ENCODE data around the gene CBX4. TPM values are rescaled to one million over a fixed set of nuclear protein-coding genes. Genes with fewer than 3 reads are reported as not detected.

CBX4 gene
- polyA plus RNA-seq, 1 donor from 2014 or later: 31.9 TPM

DNA sequence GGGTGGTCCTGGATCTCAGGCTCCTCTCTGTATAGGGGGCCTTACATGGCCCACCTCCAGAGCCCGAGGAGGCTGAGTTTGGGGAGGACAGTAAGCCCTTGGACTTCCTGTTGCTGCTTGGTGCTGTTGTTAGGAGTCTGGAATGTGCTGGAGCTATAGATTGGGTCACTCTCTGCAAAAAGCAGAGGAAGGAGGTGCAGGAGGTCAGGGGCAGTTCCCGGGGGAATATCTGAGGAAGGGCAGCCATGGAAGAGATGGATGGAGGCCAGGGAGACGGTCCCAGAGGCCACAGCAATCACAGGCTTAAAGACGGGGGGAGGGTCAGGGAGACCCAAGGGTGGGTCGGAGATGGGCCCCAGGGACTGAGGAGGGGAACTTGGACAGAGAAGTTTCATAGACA, 23.0 kb upstream of the CBX4 start:
- Histone ChIP-seq H3K36me3 (ENCODE audit: insufficient read depth, low read length) (no peaks in the 10 kb centered on the region), H3K27me3 (ENCODE audit: insufficient read depth, low read depth, low read length) (no peaks in the 10 kb centered on the region), H3K9me3 (ENCODE audit: low read length) (no peaks in the 10 kb centered on the region), H3K9me2 (ENCODE audit: insufficient read depth, low read length) (no peaks in the 10 kb centered on the region), H3K27ac (ENCODE audit: low read length) (no peak overlapping the region), H2AFZ (ENCODE audit: low read depth, low read length) (no peak overlapping the region), H3K9ac (ENCODE audit: low read length) (no peak overlapping the region), H3K4me2 (ENCODE audit: low read length) (no peak overlapping the region), H4K20me1 (ENCODE audit: insufficient read depth) (no peaks in the 10 kb centered on the region), H3F3A (ENCODE audit: insufficient read depth, low read length, poor library complexity, severe bottlenecking) (no peaks in the 10 kb centered on the region), H3K4me3 (ENCODE audit: low read length) (no peak overlapping the region), H3K79me2 (replicated peaks; ENCODE audit: insufficient read depth, low read length) (no peaks in the 10 kb centered on the region)
- TF ChIP-seq RAD21 (conservative IDR thresholded peaks at IDR 0.05) (no peak), POLR2AphosphoS5 (IDR thresholded peaks at IDR 0.05) (no peak), TAF1 (IDR thresholded peaks at IDR 0.05; ENCODE audit: low read depth) (no peak), SMC3 (conservative IDR thresholded peaks at IDR 0.05; ENCODE audit: poor library complexity) (no peak)

DNA sequence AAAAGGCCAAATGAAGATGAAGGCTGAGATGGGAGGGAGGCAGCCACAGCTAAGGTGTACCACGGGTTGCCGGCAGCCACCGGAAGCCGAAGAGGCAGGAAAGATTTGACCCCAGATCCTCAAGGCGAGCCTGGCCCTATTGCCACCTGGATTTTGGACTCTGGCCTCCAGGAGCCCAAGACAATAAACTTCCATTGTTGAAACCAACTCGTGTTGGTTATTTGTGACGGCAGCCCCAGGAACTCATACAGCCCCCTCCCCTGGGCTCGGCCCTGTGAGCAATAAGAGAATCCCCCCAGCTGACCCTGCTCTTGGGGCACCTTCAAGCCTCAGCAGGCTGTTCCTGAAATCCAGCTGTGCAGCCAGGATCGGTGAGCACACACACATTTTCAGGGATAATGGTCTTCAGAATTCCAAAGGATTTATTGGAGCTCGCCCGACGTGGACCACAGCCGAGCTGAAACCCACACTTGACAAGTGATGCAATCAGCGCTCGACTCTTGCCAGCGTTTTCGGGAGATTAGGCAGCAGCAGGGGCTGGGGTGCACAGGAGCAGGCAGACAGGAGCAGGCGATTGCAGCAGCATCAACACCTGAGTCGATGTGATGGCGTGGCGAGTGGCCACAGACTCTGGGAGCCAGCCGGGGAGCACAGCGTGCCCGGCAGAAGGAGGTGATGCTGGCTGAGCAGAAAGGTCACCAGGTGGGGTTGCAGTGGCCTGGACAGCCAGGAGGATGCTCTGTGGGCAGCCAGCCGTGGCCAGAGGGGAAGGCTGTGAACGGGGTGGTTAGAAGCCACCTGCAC, 22.4 kb upstream of the CBX4 start:
- Histone ChIP-seq H2AFZ (ENCODE audit: low read depth, low read length) (no peak overlapping the region), H3K27ac (ENCODE audit: low read length) (no peak overlapping the region), H3K36me3 (ENCODE audit: insufficient read depth, low read length) (no peaks in the 10 kb centered on the region), H3K9ac (ENCODE audit: low read length) (no peak overlapping the region), H3K4me3 (ENCODE audit: low read length) (no peak overlapping the region), H3K9me2 (ENCODE audit: insufficient read depth, low read length) (no peaks in the 10 kb centered on the region), H3K9me3 (ENCODE audit: low read length) (no peaks in the 10 kb centered on the region), H3K79me2 (replicated peaks; ENCODE audit: insufficient read depth, low read length) (no peaks in the 10 kb centered on the region), H3K27me3 (ENCODE audit: insufficient read depth, low read depth, low read length) (no peaks in the 10 kb centered on the region), H3K4me2 (ENCODE audit: low read length) (no peak overlapping the region), H4K20me1 (ENCODE audit: insufficient read depth) (no peaks in the 10 kb centered on the region), H3F3A (ENCODE audit: insufficient read depth, low read length, poor library complexity, severe bottlenecking) (no peaks in the 10 kb centered on the region)
- no peak for TF ChIP-seq TAF1 (IDR thresholded peaks at IDR 0.05; ENCODE audit: low read depth)
- TF ChIP-seq, protein P1, sequence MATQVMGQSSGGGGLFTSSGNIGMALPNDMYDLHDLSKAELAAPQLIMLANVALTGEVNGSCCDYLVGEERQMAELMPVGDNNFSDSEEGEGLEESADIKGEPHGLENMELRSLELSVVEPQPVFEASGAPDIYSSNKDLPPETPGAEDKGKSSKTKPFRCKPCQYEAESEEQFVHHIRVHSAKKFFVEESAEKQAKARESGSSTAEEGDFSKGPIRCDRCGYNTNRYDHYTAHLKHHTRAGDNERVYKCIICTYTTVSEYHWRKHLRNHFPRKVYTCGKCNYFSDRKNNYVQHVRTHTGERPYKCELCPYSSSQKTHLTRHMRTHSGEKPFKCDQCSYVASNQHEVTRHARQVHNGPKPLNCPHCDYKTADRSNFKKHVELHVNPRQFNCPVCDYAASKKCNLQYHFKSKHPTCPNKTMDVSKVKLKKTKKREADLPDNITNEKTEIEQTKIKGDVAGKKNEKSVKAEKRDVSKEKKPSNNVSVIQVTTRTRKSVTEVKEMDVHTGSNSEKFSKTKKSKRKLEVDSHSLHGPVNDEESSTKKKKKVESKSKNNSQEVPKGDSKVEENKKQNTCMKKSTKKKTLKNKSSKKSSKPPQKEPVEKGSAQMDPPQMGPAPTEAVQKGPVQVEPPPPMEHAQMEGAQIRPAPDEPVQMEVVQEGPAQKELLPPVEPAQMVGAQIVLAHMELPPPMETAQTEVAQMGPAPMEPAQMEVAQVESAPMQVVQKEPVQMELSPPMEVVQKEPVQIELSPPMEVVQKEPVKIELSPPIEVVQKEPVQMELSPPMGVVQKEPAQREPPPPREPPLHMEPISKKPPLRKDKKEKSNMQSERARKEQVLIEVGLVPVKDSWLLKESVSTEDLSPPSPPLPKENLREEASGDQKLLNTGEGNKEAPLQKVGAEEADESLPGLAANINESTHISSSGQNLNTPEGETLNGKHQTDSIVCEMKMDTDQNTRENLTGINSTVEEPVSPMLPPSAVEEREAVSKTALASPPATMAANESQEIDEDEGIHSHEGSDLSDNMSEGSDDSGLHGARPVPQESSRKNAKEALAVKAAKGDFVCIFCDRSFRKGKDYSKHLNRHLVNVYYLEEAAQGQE (IDR thresholded peaks at IDR 0.05; ENCODE audit: borderline replicate concordance): no peak

DNA sequence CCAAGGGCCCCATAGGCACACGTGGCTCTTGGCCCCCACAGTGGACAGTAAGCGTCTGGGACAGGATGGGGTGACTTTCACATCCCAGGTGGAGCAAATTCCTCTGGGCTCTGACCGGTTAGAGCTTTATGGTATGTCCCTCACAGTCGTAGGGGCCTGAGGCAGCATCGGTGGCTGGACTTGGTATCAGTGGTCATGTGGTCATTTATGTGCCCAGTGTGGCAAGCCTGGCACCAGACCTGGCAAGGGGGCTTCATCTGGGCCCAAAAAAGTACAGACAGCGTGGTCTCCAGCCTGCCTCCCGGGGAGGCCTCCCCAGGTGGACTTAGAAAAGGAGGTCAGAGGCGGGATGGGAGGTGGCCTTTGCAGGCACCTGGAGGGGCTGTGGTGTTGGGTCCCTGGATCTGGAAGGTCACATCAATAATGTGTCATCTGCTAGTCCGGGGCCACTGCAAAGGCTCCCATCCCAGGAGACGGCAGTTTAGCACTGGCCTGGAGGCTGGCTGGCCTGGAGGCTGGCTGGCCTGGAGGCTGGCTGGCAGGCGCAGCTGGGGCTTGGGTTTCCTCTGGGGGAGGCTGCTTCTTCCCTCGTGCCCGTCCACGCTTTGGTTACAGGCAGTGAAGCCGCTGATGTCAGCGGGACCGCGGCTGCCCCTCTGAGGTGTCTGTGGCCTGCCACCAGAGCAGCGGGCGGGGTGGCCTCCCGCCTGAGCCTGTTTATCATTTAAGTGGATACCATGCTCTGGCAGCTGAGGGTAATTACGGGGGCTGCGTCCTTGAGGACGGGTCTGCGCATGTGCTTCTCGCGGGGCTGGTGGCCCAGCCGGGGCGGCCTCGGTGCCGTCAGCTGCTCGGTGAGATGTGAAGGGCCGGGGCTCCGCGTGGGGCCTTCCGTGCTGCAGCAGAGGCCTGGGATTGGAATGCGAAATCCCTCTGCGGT, 20.7 kb upstream of the CBX4 start:
- no peaks in the 10 kb centered on the region for H3K27me3 ChIP-seq (ENCODE audit: insufficient read depth, low read depth, low read length)
- TF ChIP-seq, protein P1 (IDR thresholded peaks at IDR 0.05; ENCODE audit: borderline replicate concordance): no peak
- TF ChIP-seq SMC3 (conservative IDR thresholded peaks at IDR 0.05; ENCODE audit: poor library complexity) (no peak), MXI1 (conservative IDR thresholded peaks at IDR 0.05; ENCODE audit: poor library complexity, severe bottlenecking) (no peak), POLR2AphosphoS5 (IDR thresholded peaks at IDR 0.05) (no peak)
- TF ChIP-seq, protein P2, sequence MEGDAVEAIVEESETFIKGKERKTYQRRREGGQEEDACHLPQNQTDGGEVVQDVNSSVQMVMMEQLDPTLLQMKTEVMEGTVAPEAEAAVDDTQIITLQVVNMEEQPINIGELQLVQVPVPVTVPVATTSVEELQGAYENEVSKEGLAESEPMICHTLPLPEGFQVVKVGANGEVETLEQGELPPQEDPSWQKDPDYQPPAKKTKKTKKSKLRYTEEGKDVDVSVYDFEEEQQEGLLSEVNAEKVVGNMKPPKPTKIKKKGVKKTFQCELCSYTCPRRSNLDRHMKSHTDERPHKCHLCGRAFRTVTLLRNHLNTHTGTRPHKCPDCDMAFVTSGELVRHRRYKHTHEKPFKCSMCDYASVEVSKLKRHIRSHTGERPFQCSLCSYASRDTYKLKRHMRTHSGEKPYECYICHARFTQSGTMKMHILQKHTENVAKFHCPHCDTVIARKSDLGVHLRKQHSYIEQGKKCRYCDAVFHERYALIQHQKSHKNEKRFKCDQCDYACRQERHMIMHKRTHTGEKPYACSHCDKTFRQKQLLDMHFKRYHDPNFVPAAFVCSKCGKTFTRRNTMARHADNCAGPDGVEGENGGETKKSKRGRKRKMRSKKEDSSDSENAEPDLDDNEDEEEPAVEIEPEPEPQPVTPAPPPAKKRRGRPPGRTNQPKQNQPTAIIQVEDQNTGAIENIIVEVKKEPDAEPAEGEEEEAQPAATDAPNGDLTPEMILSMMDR (IDR thresholded peaks at IDR 0.05; ENCODE audit: poor library complexity, severe bottlenecking): no peak
- no peak overlapping the region for H2AFZ ChIP-seq (ENCODE audit: low read depth, low read length)
- no peak overlapping the region for H3K9ac ChIP-seq (ENCODE audit: low read length)
- H3K9me3 ChIP-seq (ENCODE audit: low read length): no peaks in the 10 kb centered on the region
- H3K4me2 ChIP-seq (ENCODE audit: low read length): no peak overlapping the region
- H3K27ac ChIP-seq (ENCODE audit: low read length): no peak overlapping the region
- no peaks in the 10 kb centered on the region for H3K79me2 ChIP-seq (replicated peaks; ENCODE audit: insufficient read depth, low read length)
- H3F3A ChIP-seq (ENCODE audit: insufficient read depth, low read length, poor library complexity, severe bottlenecking): no peaks in the 10 kb centered on the region
- no peak overlapping the region for H3K4me3 ChIP-seq (ENCODE audit: low read length)
- H3K36me3 ChIP-seq (ENCODE audit: insufficient read depth, low read length): no peaks in the 10 kb centered on the region
- H4K20me1 ChIP-seq (ENCODE audit: insufficient read depth): no peaks in the 10 kb centered on the region
- H3K9me2 ChIP-seq (ENCODE audit: insufficient read depth, low read length): no peaks in the 10 kb centered on the region
